LoVo (cell line): ENCODE data around the gene APOF.
"Not testable (repeated sequence)": the region's sequence is repeated elsewhere in the genome, so short reads cannot be mapped to it uniquely, and the experiment has no call there.

Experiments used
- DNase-seq: peaks from one replicate; pipeline ENCODE4 v3.0.0-alpha.2; 2016; ENCODE audit warnings: low spot score

APOF gene

GRCh38 chr12:56362130-56363059 is at the start of gene APOF:
TSS of gene APOF (minus strand) at chr12:56362857. CDS start at chr12:56362745, 112 bp downstream.
- DNase-seq: no peak

GRCh38 chr12:56411781-56412639 is 49.4 kb upstream of the APOF start:
- no peak for DNase-seq

GRCh38 chr12:56410768-56411167 is 48.1 kb upstream of the APOF start:
- DNase-seq: no peak

- DNase-seq: no peak
These were observed 46.3 kb upstream of the APOF start for GRCh38 chr12:56408799-56409417.

GRCh38 chr12:56404227-56404626 is 41.6 kb upstream of the APOF start:
- not testable (repeated sequence) for DNase-seq

- not testable (repeated sequence) for DNase-seq
These were observed 39.0 kb upstream of the APOF start for GRCh38 chr12:56401612-56402011.

GRCh38 chr12:56401125-56401524 is 38.5 kb upstream of the APOF start:
- DNase-seq: not testable (repeated sequence)

GRCh38 chr12:56399466-56399865 is 36.8 kb upstream of the APOF start:
- not testable (repeated sequence) for DNase-seq

GRCh38 chr12:56398324-56398723 is 35.7 kb upstream of the APOF start:
- no peak for DNase-seq

- no peak for DNase-seq
These were observed 29.7 kb upstream of the APOF start for GRCh38 chr12:56392331-56392730.

GRCh38 chr12:56391721-56392120 is 29.1 kb upstream of the APOF start:
- no peak for DNase-seq

- no peak for DNase-seq
These were observed 26.8 kb upstream of the APOF start for GRCh38 chr12:56389412-56389811.

- DNase-seq: no peak
These were observed 24.6 kb upstream of the APOF start for GRCh38 chr12:56387152-56387736.

- DNase-seq: peak; percentile 32
These were observed 23.2 kb upstream of the APOF start for GRCh38 chr12:56385873-56386272.

- no peak for DNase-seq
These were observed 20.0 kb upstream of the APOF start for GRCh38 chr12:56382611-56383010.

- no peak for DNase-seq
These were observed 15.3 kb upstream of the APOF start for GRCh38 chr12:56377989-56378316.

GRCh38 chr12:56377310-56377988 is 14.8 kb upstream of the APOF start:
- DNase-seq: no peak

- no peak for DNase-seq
These were observed 13.2 kb upstream of the APOF start for GRCh38 chr12:56375598-56376434.

- no peak for DNase-seq
These were observed 12.3 kb upstream of the APOF start for GRCh38 chr12:56374726-56375597.

- DNase-seq: no peak
These were observed 10.9 kb upstream of the APOF start for GRCh38 chr12:56373515-56373914.
